ENCODE results near the gene RANBP10. TPM values are rescaled to one million over a fixed set of nuclear protein-coding genes. Genes with fewer than 3 reads are reported as not detected.
A peak's percentile ranks its signal among the peaks of the same experiment; 100 is the strongest.

RANBP10 gene
- total and polyA plus RNA-seq, 2 of the 13 experiments (the other 11 are each of a cell fraction or from before 2014, with no cell fraction given) = 9.2 to 22.7 TPM

GRCh38 chr16:67842509-67843342 lies 36.4 kb upstream of the RANBP10 start (continued):
- TF ChIP-seq HMG20A (CRISPR knock-in tag; IDR thresholded peaks at IDR 0.05; ENCODE audit: borderline replicate concordance) = no peak
- peak; percentile 71; the same call in 1 of the 2 replicates for TF ChIP-seq ZNF253 (CRISPR knock-in tag; IDR thresholded peaks at IDR 0.05; ENCODE audit: borderline replicate concordance)
- TF ChIP-seq ZSCAN20 (CRISPR knock-in tag; IDR thresholded peaks at IDR 0.05; ENCODE audit: borderline replicate concordance) = no peak
- TF ChIP-seq TCF7L2 (IDR thresholded peaks at IDR 0.05; ENCODE audit: low read depth, low read length) = no peak
- peak; percentile 91 for TF ChIP-seq ZNF501 (CRISPR knock-in tag; IDR thresholded peaks at IDR 0.05)
- no peak for TF ChIP-seq ZNF33A (CRISPR knock-in tag; IDR thresholded peaks at IDR 0.05; ENCODE audit: borderline replicate concordance)
- 0 out of 2 replicates have a peak, but pooled peaks have one; percentile 76 for TF ChIP-seq ZNF512 (CRISPR knock-in tag; IDR thresholded peaks at IDR 0.05)
- TF ChIP-seq NFE2 (CRISPR knock-in tag; IDR thresholded peaks at IDR 0.05) = no peak
- TF ChIP-seq SIX4 (CRISPR knock-in tag; IDR thresholded peaks at IDR 0.05) = no peak; the same call in 1 of the 2 replicates
- TF ChIP-seq PAWR (CRISPR knock-in tag; IDR thresholded peaks at IDR 0.05; ENCODE audit: borderline replicate concordance) = no peak
- TF ChIP-seq KAT8 (CRISPR knock-in tag; IDR thresholded peaks at IDR 0.05) = no peak
- TF ChIP-seq ZNF354B (CRISPR knock-in tag; IDR thresholded peaks at IDR 0.05) = no peak
- peak; percentile 65 for TF ChIP-seq KMT2A (CRISPR knock-in tag; IDR thresholded peaks at IDR 0.05)
- peak; percentile 36; the same call in 1 of the 2 replicates for TF ChIP-seq ZNF839 (CRISPR knock-in tag; IDR thresholded peaks at IDR 0.05; ENCODE audit: borderline replicate concordance)
- no peak for TF ChIP-seq SMAD3 (CRISPR knock-in tag; IDR thresholded peaks at IDR 0.05)
- 0 out of 2 replicates have a peak, but pooled peaks have one; percentile 39 for TF ChIP-seq JUNB (CRISPR knock-in tag; IDR thresholded peaks at IDR 0.05; ENCODE audit: borderline replicate concordance)
- no peak for TF ChIP-seq NFYC (CRISPR knock-in tag; IDR thresholded peaks at IDR 0.05)
- 0 out of 2 replicates have a peak, but pooled peaks have one; percentile 56 for TF ChIP-seq ZNF280B (CRISPR knock-in tag; IDR thresholded peaks at IDR 0.05; ENCODE audit: borderline replicate concordance)
- no peak for TF ChIP-seq MLX (CRISPR knock-in tag; IDR thresholded peaks at IDR 0.05)
- TF ChIP-seq RFXAP (CRISPR knock-in tag; IDR thresholded peaks at IDR 0.05; ENCODE audit: borderline replicate concordance) = no peak
- TF ChIP-seq ARNT2 (CRISPR knock-in tag; IDR thresholded peaks at IDR 0.05; ENCODE audit: low read depth) = no peak; the same call in 1 of the 2 replicates
- peak; percentile 84 for TF ChIP-seq ZNF138 (CRISPR knock-in tag; IDR thresholded peaks at IDR 0.05; ENCODE audit: low read depth)
- TF ChIP-seq REL (CRISPR knock-in tag; conservative IDR thresholded peaks at IDR 0.05) = no peak; the same call in none of the 2 replicates
- peak; percentile 65; the same call in 1 of the 2 replicates for TF ChIP-seq SMAD9 (CRISPR knock-in tag; IDR thresholded peaks at IDR 0.05)
- peak; percentile 41 for TF ChIP-seq MED8 (CRISPR knock-in tag; IDR thresholded peaks at IDR 0.05; ENCODE audit: insufficient replicate concordance)
- TF ChIP-seq ZNF383 (CRISPR knock-in tag; IDR thresholded peaks at IDR 0.05; ENCODE audit: borderline replicate concordance) = no peak

Data from HepG2 (cell line).